GM12864 (cell line): ENCODE measurements around the gene TMEM212.

Experiments used
- DNase-seq: peaks from one replicate; pipeline ENCODE4 v3.0.0-alpha.2; 2011; ENCODE audit warnings: low read depth
- H3K4me3 ChIP-seq: 2 replicates; pipeline ENCODE4 v1.5.1; 2011; ENCODE audit warnings: mild to moderate bottlenecking, low read depth, low read length, control low read depth
- CTCF ChIP-seq: IDR thresholded peaks from 2 replicates; pipeline ENCODE4 v1.5.1; 2011; ENCODE audit warnings: low read depth, mild to moderate bottlenecking, moderate library complexity, low read length, control low read depth, inconsistent platforms; ENCODE audit errors: missing control alignments

TMEM212 gene

GRCh38 chr3:171802590-171802956 lies 40.6 kb upstream of the TMEM212 start:
- H3K4me3 ChIP-seq: no peak overlapping the region
- DNase-seq: no peak
- TF ChIP-seq CTCF: no peak

- H3K4me3 ChIP-seq: no peak overlapping the region
- TF ChIP-seq CTCF: no peak
- no peak for DNase-seq
Measured at GRCh38 chr3:171803044-171803443, 40.1 kb upstream of the TMEM212 start.

GRCh38 chr3:171804618-171805389 lies 38.3 kb upstream of the TMEM212 start:
- no peak for TF ChIP-seq CTCF
- DNase-seq: no peak
- H3K4me3 ChIP-seq: no peak overlapping the region

- no peak overlapping the region for H3K4me3 ChIP-seq
- no peak for TF ChIP-seq CTCF
- no peak for DNase-seq
Measured at GRCh38 chr3:171805687-171806086, 37.5 kb upstream of the TMEM212 start.

GRCh38 chr3:171806200-171807128 lies 36.7 kb upstream of the TMEM212 start:
- H3K4me3 ChIP-seq: no peak overlapping the region
- DNase-seq: no peak
- no peak for TF ChIP-seq CTCF

GRCh38 chr3:171807129-171807675 lies 35.9 kb upstream of the TMEM212 start:
- DNase-seq: no peak
- no peak overlapping the region for H3K4me3 ChIP-seq
- TF ChIP-seq CTCF: no peak
